GM10266 (cell line): ENCODE results near the gene PLA2G12B.

Experiments
- DNase-seq: peaks from one replicate; pipeline ENCODE4 v3.0.0; 2012; ENCODE audit errors: extremely low spot score
- CTCF ChIP-seq: IDR thresholded peaks from 2 replicates; pipeline ENCODE4 v1.5.1; 2012; ENCODE audit warnings: mild to moderate bottlenecking, low read depth; ENCODE audit not compliant: control insufficient read depth, insufficient read depth; ENCODE audit errors: missing control alignments

Gene PLA2G12B

GRCh38 chr10:72981028-72981881, 26.6 kb upstream of the PLA2G12B start:
- TF ChIP-seq CTCF, result no peak
- no peak for DNase-seq

- no peak for TF ChIP-seq CTCF
- no peak for DNase-seq
Measured at GRCh38 chr10:72980348-72980747, 25.7 kb upstream of the PLA2G12B start.

- TF ChIP-seq CTCF, result no peak
- no peak for DNase-seq
Measured at GRCh38 chr10:72979709-72980108, 25.1 kb upstream of the PLA2G12B start.

- DNase-seq, result no peak
- TF ChIP-seq CTCF, result no peak
Measured at GRCh38 chr10:72976886-72977285, 22.3 kb upstream of the PLA2G12B start.

GRCh38 chr10:72956001-72956400, 1.4 kb upstream of the PLA2G12B start:
- DNase-seq, result no peak
- no peak for TF ChIP-seq CTCF

GRCh38 chr10:72954230-72954595, 393 bp downstream of the PLA2G12B start:
- DNase-seq, result no peak
- TF ChIP-seq CTCF, result no peak

GRCh38 chr10:72953687-72954086, 919 bp downstream of the PLA2G12B start:
- TF ChIP-seq CTCF, result no peak
- DNase-seq, result no peak
